ENCODE measurements around the gene PLD3. TPM values are rescaled to one million over a fixed set of nuclear protein-coding genes. Genes with fewer than 3 reads are reported as not detected.

PLD3 gene
- total and polyA plus RNA-seq, 5 donors, result 180 to 235 (median 219) TPM

- Histone ChIP-seq H3K27ac (ENCODE audit: low read length) (no peak overlapping the region), H3K4me3 (ENCODE audit: low read length) (no peak overlapping the region), H3K27me3 (ENCODE audit: control insufficient read depth, insufficient read depth) (no peaks in the 10 kb centered on the region), H3K9me3 (ENCODE audit: control insufficient read depth, low read length) (no peaks in the 10 kb centered on the region), H3K4me1 (ENCODE audit: control insufficient read depth, insufficient read depth, low read length) (no peaks in the 10 kb centered on the region)
- WGBS, result 91% methylated on average over 9 of the region's 9 CpGs
- ATAC-seq, result no peak
- no peak for DNase-seq
- intact Hi-C loops (cut with DNase I), result no loop called here
These were observed 35.1 kb upstream of the PLD3 start for GRCh38 chr19:40313229-40313983.

GRCh38 chr19:40314656-40315055 lies 33.8 kb upstream of the PLD3 start:
- Histone ChIP-seq H3K9me3 (ENCODE audit: control insufficient read depth, low read length) (no peaks in the 10 kb centered on the region), H3K4me1 (ENCODE audit: control insufficient read depth, insufficient read depth, low read length) (no peaks in the 10 kb centered on the region), H3K4me3 (ENCODE audit: low read length) (no peak overlapping the region), H3K27me3 (ENCODE audit: control insufficient read depth, insufficient read depth) (no peaks in the 10 kb centered on the region), H3K27ac (ENCODE audit: low read length) (no peak overlapping the region)
- 77% methylated on average over 2 of the region's 2 CpGs for whole genome bisulfite sequencing
- intact Hi-C loops (cut with DNase I), result no loop called here
- ATAC-seq, result no peak
- DNase-seq, result no peak

GRCh38 chr19:40315812-40316470 lies 32.6 kb upstream of the PLD3 start:
- Histone ChIP-seq H3K27ac (ENCODE audit: low read length) (no peak overlapping the region), H3K4me1 (ENCODE audit: control insufficient read depth, insufficient read depth, low read length) (no peaks in the 10 kb centered on the region), H3K4me3 (ENCODE audit: low read length) (no peak overlapping the region), H3K27me3 (ENCODE audit: control insufficient read depth, insufficient read depth) (no peaks in the 10 kb centered on the region), H3K9me3 (ENCODE audit: control insufficient read depth, low read length) (no peaks in the 10 kb centered on the region)
- intact Hi-C loops (cut with DNase I), result no loop called here
- ATAC-seq (peak; percentile 7 to 29), DNase-seq (no peak)
- 76% methylated on average over 5 of the region's 5 CpGs for WGBS

GRCh38 chr19:40317338-40317737 lies 31.2 kb upstream of the PLD3 start:
- no peaks in the 10 kb centered on the region for H3K4me1 ChIP-seq (ENCODE audit: control insufficient read depth, insufficient read depth, low read length)
- intact Hi-C loops (cut with DNase I), result no loop called here
- H3K9me3 ChIP-seq (ENCODE audit: control insufficient read depth, low read length), result no peaks in the 10 kb centered on the region
- no peaks in the 10 kb centered on the region for H3K27me3 ChIP-seq (ENCODE audit: control insufficient read depth, insufficient read depth)
- DNase-seq, result no peak
- no peak overlapping the region for H3K27ac ChIP-seq (ENCODE audit: low read length)
- H3K4me3 ChIP-seq (ENCODE audit: low read length), result no peak overlapping the region
- ATAC-seq, result no peak
- 80% methylated on average over 7 of the region's 7 CpGs for WGBS

DNA sequence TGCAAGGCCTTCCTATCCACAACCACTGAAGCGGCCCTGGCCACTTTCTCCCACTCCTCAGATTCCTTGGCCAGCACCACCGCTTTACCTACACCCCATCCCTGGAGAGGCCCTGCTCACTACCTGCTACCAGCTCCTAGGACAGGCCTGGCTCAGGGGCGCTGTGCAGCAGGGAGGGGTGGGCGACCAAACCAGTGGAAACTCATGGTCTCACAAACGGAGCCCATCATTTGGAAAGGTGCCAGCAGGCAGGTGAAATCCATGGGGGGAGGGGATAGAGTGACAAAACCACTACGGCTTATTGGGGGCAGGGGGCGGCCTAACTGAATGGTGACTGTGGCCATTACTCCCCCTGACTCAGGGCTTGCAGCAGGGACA lies 27.9 kb upstream of the PLD3 start:
- no peak for ATAC-seq
- no peaks in the 10 kb centered on the region for H3K4me1 ChIP-seq (ENCODE audit: control insufficient read depth, insufficient read depth, low read length)
- no peak overlapping the region for H3K27ac ChIP-seq (ENCODE audit: low read length)
- H3K9me3 ChIP-seq (ENCODE audit: control insufficient read depth, low read length), result no peaks in the 10 kb centered on the region
- intact Hi-C loops (cut with DNase I), result no loop called here
- H3K4me3 ChIP-seq (ENCODE audit: low read length), result no peak overlapping the region
- H3K27me3 ChIP-seq (ENCODE audit: control insufficient read depth, insufficient read depth), result no peaks in the 10 kb centered on the region
- DNase-seq, result no peak
- WGBS, result 90% methylated on average over 7 of the region's 7 CpGs

GRCh38 chr19:40321076-40321475 lies 27.4 kb upstream of the PLD3 start:
- 95% methylated on average over 18 of the region's 18 CpGs for WGBS
- DNase-seq (no peak), ATAC-seq (no peak)
- Histone ChIP-seq H3K4me1 (ENCODE audit: control insufficient read depth, insufficient read depth, low read length) (no peaks in the 10 kb centered on the region), H3K9me3 (ENCODE audit: control insufficient read depth, low read length) (no peaks in the 10 kb centered on the region), H3K27ac (ENCODE audit: low read length) (no peak overlapping the region), H3K27me3 (ENCODE audit: control insufficient read depth, insufficient read depth) (no peaks in the 10 kb centered on the region), H3K4me3 (ENCODE audit: low read length) (no peak overlapping the region)
- intact Hi-C loops (cut with DNase I), result no loop called here

GRCh38 chr19:40321566-40322270 lies 26.8 kb upstream of the PLD3 start:
- H3K27me3 ChIP-seq (ENCODE audit: control insufficient read depth, insufficient read depth), result no peaks in the 10 kb centered on the region
- DNase-seq (peak in 1 of 3 donors; percentile 32), ATAC-seq (no peak)
- H3K27ac ChIP-seq (ENCODE audit: low read length), result no peak overlapping the region
- intact Hi-C loops (cut with DNase I), result no loop called here
- no peaks in the 10 kb centered on the region for H3K4me1 ChIP-seq (ENCODE audit: control insufficient read depth, insufficient read depth, low read length)
- no peak overlapping the region for H3K4me3 ChIP-seq (ENCODE audit: low read length)
- no peaks in the 10 kb centered on the region for H3K9me3 ChIP-seq (ENCODE audit: control insufficient read depth, low read length)
- WGBS, result 94% methylated on average over 27 of the region's 27 CpGs

GRCh38 chr19:40322271-40322610 lies 26.3 kb upstream of the PLD3 start:
- no peak for ATAC-seq

DNA sequence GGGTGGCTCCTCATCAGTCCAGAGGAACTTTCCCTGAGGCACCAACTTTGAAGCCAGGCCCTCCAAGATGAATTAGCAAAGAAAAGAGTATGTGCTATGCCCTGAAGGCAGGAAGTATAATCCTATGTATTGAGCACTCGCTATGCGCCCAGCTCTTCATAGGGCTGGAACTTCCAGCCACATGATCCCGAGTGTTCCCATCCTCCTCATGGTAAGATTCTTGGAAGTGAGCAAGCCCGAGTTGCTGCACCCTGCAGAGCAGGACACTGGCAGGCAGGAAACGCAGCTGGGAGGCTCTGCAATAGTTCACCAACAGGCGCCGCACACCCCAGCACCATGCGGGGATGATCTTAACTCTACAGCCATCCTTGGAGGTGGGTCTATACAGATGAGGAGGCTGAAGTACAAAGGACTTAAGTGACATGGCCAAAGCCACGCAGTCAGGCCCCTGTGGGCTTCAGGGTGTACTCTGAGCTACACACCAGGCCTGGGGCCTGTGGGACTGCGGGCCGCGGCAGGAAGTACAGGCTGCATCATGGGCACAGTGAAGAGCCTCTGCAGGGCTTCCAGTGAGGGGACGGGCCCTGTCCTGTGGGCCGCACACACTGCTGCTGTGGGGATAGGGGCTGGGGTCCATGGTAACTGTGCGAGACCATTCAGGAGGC lies 25.4 kb upstream of the PLD3 start:
- no peak overlapping the region for H3K27ac ChIP-seq (ENCODE audit: low read length)
- 94% methylated on average over 15 of the region's 15 CpGs for WGBS
- H3K27me3 ChIP-seq (ENCODE audit: control insufficient read depth, insufficient read depth), result no peaks in the 10 kb centered on the region
- H3K4me3 ChIP-seq (ENCODE audit: low read length), result no peak overlapping the region
- H3K9me3 ChIP-seq (ENCODE audit: control insufficient read depth, low read length), result no peaks in the 10 kb centered on the region
- DNase-seq (no peak), ATAC-seq (no peak)
- intact Hi-C loops (cut with DNase I), result no loop called here
- H3K4me1 ChIP-seq (ENCODE audit: control insufficient read depth, insufficient read depth, low read length), result no peaks in the 10 kb centered on the region

More at GRCh38 chr19:40322271-40322610, 26.3 kb upstream of the PLD3 start:
- H3K4me1 ChIP-seq (ENCODE audit: control insufficient read depth, insufficient read depth, low read length), result no peaks in the 10 kb centered on the region
- no peak overlapping the region for H3K4me3 ChIP-seq (ENCODE audit: low read length)
- H3K27ac ChIP-seq (ENCODE audit: low read length), result no peak overlapping the region
- intact Hi-C loops (cut with DNase I), result no loop called here
- 91% methylated on average over 7 of the region's 7 CpGs for WGBS
- no peaks in the 10 kb centered on the region for H3K27me3 ChIP-seq (ENCODE audit: control insufficient read depth, insufficient read depth)
- DNase-seq, result peak in 1 of 3 donors; percentile 2
- no peaks in the 10 kb centered on the region for H3K9me3 ChIP-seq (ENCODE audit: control insufficient read depth, low read length)

DNA sequence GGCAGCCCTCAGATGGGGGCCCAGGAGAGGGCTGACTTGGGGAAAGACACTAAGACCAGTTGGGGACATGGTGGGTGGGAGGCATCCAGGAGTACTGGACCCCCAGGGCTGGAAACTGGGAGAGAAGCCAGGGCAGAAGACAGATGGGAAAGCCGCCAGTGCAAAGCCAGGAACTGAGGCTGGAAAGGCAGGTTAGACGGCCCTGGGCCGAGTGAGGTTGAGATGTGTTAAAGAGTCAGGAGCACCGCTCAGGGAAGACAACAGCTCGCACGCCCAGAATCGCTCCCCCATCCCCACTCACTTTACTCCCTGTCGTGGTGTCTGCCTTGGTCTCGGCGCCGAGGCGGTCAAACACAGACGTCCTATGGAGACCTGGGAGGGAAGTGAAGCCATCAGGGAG lies 24.8 kb upstream of the PLD3 start:
- ATAC-seq (no peak), DNase-seq (no peak)
- no peak overlapping the region for H3K4me3 ChIP-seq (ENCODE audit: low read length)
- 91% methylated on average over 13 of the region's 13 CpGs for WGBS
- H3K9me3 ChIP-seq (ENCODE audit: control insufficient read depth, low read length), result no peaks in the 10 kb centered on the region
- H3K4me1 ChIP-seq (ENCODE audit: control insufficient read depth, insufficient read depth, low read length), result no peaks in the 10 kb centered on the region
- intact Hi-C loops (cut with DNase I), result no loop called here
- H3K27ac ChIP-seq (ENCODE audit: low read length), result no peak overlapping the region
- no peaks in the 10 kb centered on the region for H3K27me3 ChIP-seq (ENCODE audit: control insufficient read depth, insufficient read depth)

GRCh38 chr19:40326201-40326600 lies 22.3 kb upstream of the PLD3 start:
- WGBS, result 90% methylated on average over 14 of the region's 14 CpGs
- H3K9me3 ChIP-seq (ENCODE audit: control insufficient read depth, low read length), result no peaks in the 10 kb centered on the region
- H3K4me1 ChIP-seq (ENCODE audit: control insufficient read depth, insufficient read depth, low read length), result no peaks in the 10 kb centered on the region
- no peak overlapping the region for H3K4me3 ChIP-seq (ENCODE audit: low read length)
- intact Hi-C loops (cut with DNase I), result no loop called here
- no peaks in the 10 kb centered on the region for H3K27me3 ChIP-seq (ENCODE audit: control insufficient read depth, insufficient read depth)
- ATAC-seq (no peak), DNase-seq (no peak)
- H3K27ac ChIP-seq (ENCODE audit: low read length), result no peak overlapping the region
